HepG2 (cell line): ENCODE measurements around the gene ENKUR. TPM values are rescaled to one million over a fixed set of nuclear protein-coding genes. Genes with fewer than 3 reads are reported as not detected.

Experiments used
- ATAC-seq: fragments of 200-7000 bp; cut with Tn5 transposase; 3 replicates; pipeline ENCODE4 v1.9.1; 2020; ENCODE audit warnings: mild to moderate bottlenecking, moderate library complexity
- BruUV-seq: library from RNA; stranded (reverse); fragments of 400-500 nt; replicated peaks from 2 replicates; lab custom pipeline; 2021; lab: Mats Ljungman, UMichigan
- CTCF ChIA-PET: fragments of 300-600 bp; formaldehyde crosslinking; extraction: SDS; loops from one replicate; lab custom pipeline; 2021; ENCODE audit warnings: low total read pairs, inconsistent platforms, low intra/inter-chr PET ratio; lab: Yijun Ruan, JAX
- POLR2A ChIA-PET: fragments of 350-600 bp; sonication (Branson Sonifier 250); formaldehyde crosslinking; loops from one replicate; lab custom pipeline; 2020; ENCODE audit warnings: antibody characterized with exemption, inconsistent platforms; lab: Yijun Ruan, JAX
- DNase-seq: peaks from one replicate; pipeline ENCODE4 v3.0.0-alpha.2; 2015; ENCODE audit warnings: low spot score
- FAIRE-seq: peaks from 3 replicates; lab custom pipeline; 2011; peaks lifted over from hg19 to GRCh38; lab: Jason Lieb, UNC
- H2AFZ ChIP-seq: one replicate; pipeline ENCODE4 v1.6.1; 2011; ENCODE audit warnings: low read length, inconsistent platforms
- H3K27ac ChIP-seq: fragments of 300-600 bp; 3 replicates; pipeline ENCODE4 v1.8.0; 2011; ENCODE audit warnings: mixed run types, mild to moderate bottlenecking, mixed read lengths, low read length, inconsistent platforms; ENCODE audit not compliant: insufficient read depth; ENCODE audit errors: extremely low read length
- H3K27me3 ChIP-seq, 2 experiments: fragments of 200-600 bp in 1 of 2; 2 replicates in 1 of 2; 3 replicates in 1 of 2; pipeline versions ENCODE4 v1.6.0 to v1.8.0; 2011; ENCODE audit warnings: low read length in 2 of 2, mild to moderate bottlenecking in 2 of 2, moderate library complexity in 2 of 2, inconsistent platforms in 1 of 2; ENCODE audit not compliant: insufficient read depth in 2 of 2, control insufficient read depth in 1 of 2
- H3K36me3 ChIP-seq, 2 experiments: fragments of 200-600 bp in 1 of 2; replicated peaks in 1 of 2; 2 replicates in 1 of 2; 3 replicates in 1 of 2; pipeline versions ENCODE4 v1.5.1 to v1.8.0; 2011; ENCODE audit warnings: low read length in 2 of 2, inconsistent platforms in 1 of 2; ENCODE audit not compliant: insufficient read depth in 2 of 2, control insufficient read depth in 1 of 2
- H3K4me1 ChIP-seq: 2 replicates; pipeline ENCODE4 v1.5.1; 2012; ENCODE audit warnings: low read length, inconsistent platforms; ENCODE audit not compliant: insufficient read depth
- H3K4me2 ChIP-seq: 2 replicates; pipeline ENCODE4 v1.6.0; 2011; ENCODE audit warnings: low read depth, low read length, inconsistent platforms
- H3K4me3 ChIP-seq, 3 experiments: fragments of 200-600 bp in 1 of 3; sonication (generic), shearing (Covaris generic) in 1 of 3; replicated peaks in 1 of 3; 2 replicates each; pipeline ENCODE4 v1.5.1; 2011 to 2016; ENCODE audit warnings: low read length in 3 of 3, inconsistent platforms in 2 of 3, low read depth in 2 of 3, mild to moderate bottlenecking in 2 of 3, control low read depth in 1 of 3, mixed read lengths in 1 of 3; ENCODE audit not compliant: insufficient read depth in 1 of 3
- H3K79me2 ChIP-seq: one replicate; pipeline ENCODE4 v1.6.1; 2011; ENCODE audit warnings: low read length, inconsistent platforms; ENCODE audit not compliant: insufficient read depth
- H3K9ac ChIP-seq: 2 replicates; pipeline ENCODE4 v1.6.0; 2011; ENCODE audit warnings: mild to moderate bottlenecking, low read depth, low read length, inconsistent platforms; ENCODE audit not compliant: insufficient read depth
- H3K9me3 ChIP-seq: 2 replicates; pipeline ENCODE4 v1.5.1; 2012; ENCODE audit warnings: mild to moderate bottlenecking, low read length
- H4K20me1 ChIP-seq: 2 replicates; pipeline ENCODE4 v1.6.0; 2011; ENCODE audit warnings: inconsistent platforms, mild to moderate bottlenecking, low read length, moderate library complexity; ENCODE audit not compliant: insufficient read depth
- CENPT ChIP-seq: sonication (generic); formaldehyde crosslinking; IDR thresholded peaks from 2 replicates; pipeline ENCODE4 v1.8.0; 2022; ENCODE audit warnings: low read depth, mild to moderate bottlenecking, moderate library complexity, missing genetic modification reagents
- GLI4 ChIP-seq: sonication (generic); formaldehyde crosslinking; IDR thresholded peaks from 2 replicates; pipeline ENCODE4 v1.5.1; 2020; ENCODE audit warnings: missing genetic modification reagents, mild to moderate bottlenecking, moderate library complexity, borderline replicate concordance
- NAIF1 ChIP-seq: sonication (generic); formaldehyde crosslinking; IDR thresholded peaks from 2 replicates; pipeline ENCODE4 v1.5.0; 2020; ENCODE audit warnings: mild to moderate bottlenecking, missing genetic modification reagents, borderline replicate concordance
- PLRG1 ChIP-seq: fragments of 450-650 bp; conservative IDR thresholded peaks from 2 replicates; pipeline ENCODE4 v1.6.1; 2016
- PRPF4 ChIP-seq: fragments of 200-400 bp; formaldehyde crosslinking; IDR thresholded peaks from 2 replicates; pipeline ENCODE4 v1.6.1; 2016; ENCODE audit warnings: low read length, low read depth; ENCODE audit not compliant: poor library complexity, severe bottlenecking
- RXRB ChIP-seq: IDR thresholded peaks from 2 replicates; pipeline ENCODE4 v1.6.1; 2016; ENCODE audit warnings: borderline replicate concordance, missing genetic modification reagents, missing compliant biosample characterization
- SMARCC2 ChIP-seq: fragments of 450-650 bp; IDR thresholded peaks from 2 replicates; pipeline ENCODE4 v1.6.1; 2017; ENCODE audit warnings: antibody characterized with exemption, mild to moderate bottlenecking
- YY1 ChIP-seq: IDR thresholded peaks from 2 replicates; pipeline ENCODE4 v1.6.1; 2011; ENCODE audit warnings: low read length, low read depth, moderate library complexity, mild to moderate bottlenecking; ENCODE audit not compliant: insufficient read depth, insufficient replicate concordance
- ZNF414 ChIP-seq: sonication (generic); formaldehyde crosslinking; IDR thresholded peaks from 2 replicates; pipeline ENCODE4 v1.5.0; 2020; ENCODE audit warnings: missing genetic modification reagents
- ZNF577 ChIP-seq: sonication (generic); formaldehyde crosslinking; IDR thresholded peaks from 2 replicates; pipeline ENCODE4 v1.4.0; 2020; ENCODE audit warnings: mild to moderate bottlenecking, low read depth, missing genetic modification reagents, borderline replicate concordance
- ZNF775 ChIP-seq: sonication (generic); formaldehyde crosslinking; IDR thresholded peaks from 2 replicates; pipeline ENCODE4 v1.4.0; 2020; ENCODE audit warnings: missing genetic modification reagents, mild to moderate bottlenecking, moderate library complexity, borderline replicate concordance
- ZSCAN30 ChIP-seq: sonication (generic); formaldehyde crosslinking; IDR thresholded peaks from 2 replicates; pipeline ENCODE4 v1.5.0; 2020; ENCODE audit warnings: mild to moderate bottlenecking, missing genetic modification reagents
- ZSCAN31 ChIP-seq: sonication (generic); formaldehyde crosslinking; IDR thresholded peaks from 2 replicates; pipeline ENCODE4 v1.5.0; 2020; ENCODE audit warnings: low read depth, mild to moderate bottlenecking, missing genetic modification reagents
- WGBS: methylation state at CpG from one replicate; pipeline ENCODE4 v1.1.6; 2017; ENCODE audit warnings: low lambda C conversion rate; 5-methylcytosine and 5-hydroxymethylcytosine counted together
- in situ Hi-C: cut with HindIII; loops from 2 replicates; pipeline ENCODE4 v1.10.0; 2017; ENCODE audit warnings: low pct_unique_long_range_greater_than_20kb; ENCODE audit not compliant: extremely low pct_ligation_motif_present
- intact Hi-C: fragments of 100-400 bp; cut with micrococcal nuclease; formaldehyde crosslinking; loops from one replicate; pipeline ENCODE4 v1.10.0; 2022; ENCODE audit not compliant: unreplicated experiment
- polyA plus RNA-seq, 8 experiments: library from polyadenylated mRNA; depleted of rRNA in 3 of 8; stranded (reverse) in 7 of 8; unstranded in 1 of 8; fragments of >200 nt; fragmentation: Illumina TruSeq in 4 of 8; extraction: Trizol in 4 of 8; gene quantifications; 2 replicates each; pipeline versions ENCODE4 v1.2.1 to v1.2.3, GENCODE V29; 2011 to 2016; ENCODE audit warnings: low read depth in 4 of 8, missing spikeins in 1 of 8, mixed read lengths in 1 of 8; ENCODE audit not compliant: insufficient read depth in 1 of 8
- total RNA-seq, 5 experiments: library from RNA; depleted of rRNA; stranded (reverse); fragments of >200 nt; fragmentation: Illumina TruSeq; extraction: Trizol; gene quantifications; 2 replicates each; pipeline ENCODE4 v1.2.3, GENCODE V29; 2016; ENCODE audit warnings: low read depth in 1 of 5

Gene ENKUR
- total and polyA plus RNA-seq, 2 of the 13 experiments (the other 11 are each of a cell fraction or from before 2014, with no cell fraction given): 0.15 TPM

- no peaks in the 10 kb centered on the region for H4K20me1 ChIP-seq
- in situ Hi-C loops: no loop called here
- no peak overlapping the region for H3K4me2 ChIP-seq
- no peak for FAIRE-seq
- no peaks in the 10 kb centered on the region for H3K4me1 ChIP-seq
- TF ChIP-seq ZSCAN30 (CRISPR knock-in tag) (no peak), ZSCAN31 (CRISPR knock-in tag) (no peak), CENPT (CRISPR knock-in tag) (no peak), RXRB (CRISPR knock-in tag) (no peak), GLI4 (no peak), NAIF1 (CRISPR knock-in tag) (no peak), SMARCC2 (no peak), ZNF775 (CRISPR knock-in tag) (no peak), ZNF577 (no peak), PLRG1 (no peak), PRPF4 (no peak), YY1 (no peak), ZNF414 (CRISPR knock-in tag) (no peak)
- TF ChIP-seq, all 625 proteins: peak for 0
- H3K9me3 ChIP-seq: no peaks in the 10 kb centered on the region
- intact Hi-C loops: no loop called here
- no peaks in the 10 kb centered on the region for H3K36me3 ChIP-seq
- DNase-seq (no peak), ATAC-seq (no peak)
- no peaks in the 10 kb centered on the region for H3K79me2 ChIP-seq
- POLR2A ChIA-PET: no interaction called here
- no peak overlapping the region for H2AFZ ChIP-seq
- CTCF ChIA-PET: no interaction called here
- H3K27ac ChIP-seq: no peak overlapping the region
- no peaks in the 10 kb centered on the region for H3K27me3 ChIP-seq
- WGBS: 17% methylated on average over 2 of the region's 2 CpGs
- H3K4me3 ChIP-seq: no peak overlapping the region
- BruUV-seq: no TSS peak
- H3K9ac ChIP-seq: no peak overlapping the region
These were observed 77.4 kb downstream of the ENKUR start for GRCh38 chr10:24938525-24938924.
